Activated naive CD4-positive, alpha-beta T cell treated with Interleukin-2 at 50 U/mL for 16 hours (primary cell): Measurements from ENCODE around the gene AHCTF1.
"Not testable (repeated sequence)": the region's sequence is repeated elsewhere in the genome, so short reads cannot be mapped to it uniquely, and the experiment has no call there.

ENCODE experiments used
- DNase-seq: peaks from one replicate; pipeline ENCODE4 v3.0.0-alpha.2; 2020

Gene AHCTF1

DNA sequence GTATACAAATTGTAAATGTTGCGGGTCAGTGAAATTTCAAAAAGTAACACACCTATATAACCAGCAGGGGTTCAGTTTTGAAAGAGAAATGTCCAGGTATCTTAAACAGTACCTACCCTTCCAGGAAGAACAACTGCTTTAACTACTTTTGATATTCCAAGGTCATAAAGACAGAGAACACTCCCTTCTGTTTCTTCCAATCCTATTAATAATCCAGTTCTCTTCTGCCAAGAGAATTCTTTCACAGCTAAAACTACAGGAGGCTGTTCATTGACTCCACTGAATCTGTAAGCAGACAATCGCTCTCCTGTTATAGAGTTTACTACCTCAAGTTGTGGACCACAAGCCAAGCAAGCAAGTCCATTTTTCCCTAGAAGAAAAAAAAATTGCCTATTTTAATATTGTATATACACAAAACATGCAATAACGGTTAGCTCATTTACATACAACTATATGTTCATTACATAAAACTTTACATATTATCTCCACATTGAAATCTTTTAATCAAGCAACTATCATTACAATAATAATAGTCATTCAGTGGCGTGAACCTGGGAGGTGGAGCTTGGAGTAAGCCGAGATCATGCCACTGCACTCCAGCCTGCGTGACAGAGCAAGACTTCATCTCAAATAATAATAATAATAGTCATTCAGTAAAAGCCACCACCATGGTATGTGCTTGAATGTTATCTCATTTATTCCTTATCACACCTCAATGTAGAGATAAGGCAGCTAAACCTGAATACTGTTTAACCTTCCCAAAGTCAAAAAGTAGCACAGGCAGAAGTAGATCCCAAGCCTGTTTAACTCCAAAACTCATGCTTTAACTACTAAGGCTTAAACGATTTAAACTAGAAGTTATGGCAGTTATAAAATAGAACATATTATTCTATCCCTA is 15.5 kb downstream of the AHCTF1 start:
- DNase-seq = not testable (repeated sequence)

DNA sequence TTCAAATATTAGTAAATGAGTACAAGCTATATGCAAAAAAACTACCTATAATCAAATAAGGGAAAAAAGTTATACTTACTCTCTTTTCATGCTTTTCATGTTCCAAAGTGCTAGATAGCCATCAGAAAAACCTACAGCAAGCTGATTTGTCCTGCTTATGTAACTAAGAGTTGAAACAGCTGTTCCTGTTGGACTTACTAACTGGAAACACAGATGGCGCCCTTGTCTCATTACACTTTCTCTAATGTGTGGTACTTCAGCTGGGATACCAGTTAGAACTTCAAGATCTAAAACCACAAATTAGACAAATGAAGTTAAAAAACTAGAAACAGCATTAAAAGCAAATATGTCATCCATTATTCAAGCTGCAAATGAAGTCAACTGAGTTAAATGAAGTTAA is 24.3 kb downstream of the AHCTF1 start:
- no peak for DNase-seq

DNA sequence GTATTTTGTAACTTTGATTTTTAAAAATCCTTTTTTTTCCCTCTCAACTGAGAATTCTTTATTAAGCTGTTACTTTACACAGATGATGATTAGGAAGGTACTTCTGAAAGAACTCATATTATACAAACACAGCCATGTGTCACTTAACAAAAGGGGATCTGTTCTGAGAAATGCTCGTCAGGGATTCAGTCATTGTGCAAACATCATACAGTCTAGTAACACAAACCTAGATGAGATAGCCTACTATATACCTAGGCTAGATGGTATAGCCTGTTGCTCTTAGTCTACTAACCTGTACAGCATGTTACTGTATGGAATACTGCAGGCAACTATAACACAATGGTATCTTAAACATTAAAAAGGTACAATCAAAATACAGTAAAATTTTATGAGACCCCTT is 24.9 kb downstream of the AHCTF1 start:
- no peak for DNase-seq

DNA sequence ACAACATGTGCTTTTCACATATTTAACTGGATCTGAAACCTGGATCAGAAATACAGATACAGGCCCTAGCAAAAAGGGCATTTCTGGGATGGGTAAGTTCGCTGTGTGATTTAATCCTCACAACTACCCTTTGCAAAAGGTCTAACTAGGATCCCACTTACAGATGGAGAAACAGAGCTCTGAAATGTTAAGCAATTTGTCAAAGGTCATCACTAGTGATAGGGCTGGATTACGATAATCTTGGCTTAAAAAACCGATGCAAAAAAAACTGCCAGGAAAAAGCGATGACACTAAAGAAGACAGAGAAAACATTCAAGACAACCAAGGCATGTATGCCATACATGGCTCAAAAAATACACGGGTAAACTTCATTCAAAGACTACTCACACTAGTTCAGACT is 29.9 kb downstream of the AHCTF1 start:
- DNase-seq = no peak

DNA sequence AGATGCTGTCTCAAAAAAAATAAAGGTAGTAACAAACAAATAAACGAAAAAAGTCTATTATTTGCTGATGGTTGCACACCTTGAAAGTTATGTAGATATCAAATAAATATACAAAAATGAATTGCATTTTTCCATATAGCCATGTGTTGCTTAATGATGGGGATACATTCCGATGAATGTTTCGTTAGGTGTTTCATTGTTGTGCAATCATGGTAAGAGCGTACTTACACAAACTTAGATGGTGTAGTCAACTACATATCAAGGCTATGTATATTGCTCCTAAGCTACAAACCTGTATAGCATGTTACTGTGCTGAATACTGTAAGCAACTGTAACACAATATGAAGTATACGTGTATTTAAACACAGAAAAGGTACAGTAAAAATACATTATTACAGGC is 34.4 kb downstream of the AHCTF1 start:
- DNase-seq = no peak

DNA sequence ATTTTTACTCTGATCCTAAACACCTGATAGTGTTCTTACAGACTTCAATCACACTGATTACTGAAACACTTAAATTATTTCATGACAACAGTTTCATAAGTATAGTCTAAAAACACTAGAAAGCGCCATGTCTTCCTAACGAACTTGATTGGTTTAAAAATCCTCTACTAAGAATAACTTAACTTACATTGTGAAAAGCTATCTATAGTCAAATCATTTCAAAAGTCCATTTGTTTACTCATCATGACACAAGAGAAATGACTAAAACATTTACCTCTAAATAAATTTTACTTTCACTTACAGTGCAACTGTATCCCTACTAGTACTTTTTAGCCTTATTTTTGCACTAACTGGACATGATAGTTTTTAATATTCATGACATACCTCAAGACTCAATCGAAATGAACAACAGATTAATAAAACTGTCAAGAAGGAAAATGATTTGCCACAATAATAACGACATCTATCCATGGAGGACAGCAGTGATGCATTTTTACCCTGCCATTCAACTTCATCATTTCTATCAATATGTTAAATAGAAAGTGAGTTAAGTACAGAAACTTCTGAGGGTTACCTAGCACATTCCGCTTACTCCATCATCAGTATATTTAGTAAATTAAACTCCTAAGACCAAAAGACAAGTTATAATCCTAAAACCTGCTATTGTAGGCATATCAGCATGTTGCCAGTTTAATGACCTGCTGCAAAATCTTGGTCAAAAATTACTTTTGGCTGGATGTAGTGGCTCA is 38.4 kb downstream of the AHCTF1 start:
- no peak for DNase-seq

DNA sequence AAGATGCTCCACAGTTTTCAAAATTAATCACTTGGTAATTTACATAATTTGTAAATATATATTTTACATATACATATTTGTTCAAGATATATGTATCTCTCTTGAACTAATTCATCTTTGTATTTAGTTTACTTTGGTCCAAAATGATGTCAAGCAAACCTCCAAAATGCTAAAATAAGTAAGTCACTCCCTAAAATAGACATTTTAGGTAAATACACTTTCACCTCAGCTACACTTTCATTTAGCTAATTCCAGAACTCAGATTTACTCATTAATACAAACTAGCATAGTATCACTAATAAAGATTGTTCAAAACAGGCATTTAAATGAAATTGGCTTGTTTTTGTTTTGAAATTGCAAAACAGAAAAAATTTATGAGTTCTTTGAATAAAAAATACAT is 40.6 kb downstream of the AHCTF1 start:
- no peak for DNase-seq

DNA sequence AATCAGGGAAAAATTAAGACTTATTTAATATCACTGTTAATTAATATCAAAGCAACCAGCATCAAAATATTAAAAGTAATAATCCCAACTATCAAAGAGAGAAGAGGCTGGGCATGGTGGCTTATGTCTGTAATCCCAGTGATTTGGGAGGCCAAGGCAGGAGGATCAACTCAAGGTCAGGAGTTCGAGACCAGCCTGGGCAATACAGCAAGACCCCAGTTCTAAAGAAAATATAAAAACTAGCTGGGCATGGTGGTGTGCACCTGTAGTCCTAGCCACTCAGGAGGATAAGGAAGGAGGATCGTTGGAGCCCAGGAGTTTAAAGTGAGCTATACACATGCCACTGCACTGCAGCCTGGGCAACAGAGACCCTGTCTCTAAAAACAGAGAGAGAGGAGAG is 43.2 kb downstream of the AHCTF1 start:
- no peak for DNase-seq

DNA sequence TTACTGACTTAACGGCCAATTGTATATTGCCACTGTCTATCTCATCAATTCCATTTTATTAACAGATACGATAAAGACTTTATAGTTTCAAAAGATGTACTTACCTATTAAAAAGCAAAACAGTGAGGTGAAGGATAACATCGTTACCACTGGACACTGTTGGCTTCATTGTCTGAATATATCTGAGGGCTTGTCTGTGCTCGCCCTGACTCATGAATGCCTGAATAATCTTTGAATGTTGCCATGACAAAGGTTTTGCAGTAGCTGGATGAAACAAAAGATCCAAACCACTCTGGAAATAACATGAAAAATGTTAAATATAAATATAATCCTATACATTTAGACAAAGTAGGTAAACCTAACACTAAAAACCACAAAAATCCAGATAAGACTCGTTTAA is 46.4 kb downstream of the AHCTF1 start:
- not testable (repeated sequence) for DNase-seq

DNA sequence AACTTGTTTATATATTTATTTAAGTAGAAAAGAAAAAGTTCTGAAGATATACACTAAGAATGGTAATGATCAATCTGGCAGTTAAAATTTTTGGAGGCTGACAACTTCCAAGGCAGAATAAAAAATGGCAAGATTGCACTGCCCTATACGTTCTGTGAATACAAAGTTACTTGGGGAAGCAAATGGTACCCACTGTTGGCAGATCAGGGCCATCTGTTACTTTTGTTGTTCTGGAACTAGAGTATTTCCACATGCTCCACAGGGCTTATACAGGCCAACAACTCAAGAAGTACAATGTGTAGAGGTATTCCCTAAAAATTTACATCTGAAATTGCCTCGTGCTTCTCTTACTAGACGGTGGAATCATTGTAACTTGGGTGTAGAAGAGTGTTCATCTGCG is 53.2 kb downstream of the AHCTF1 start:
- DNase-seq = no peak

DNA sequence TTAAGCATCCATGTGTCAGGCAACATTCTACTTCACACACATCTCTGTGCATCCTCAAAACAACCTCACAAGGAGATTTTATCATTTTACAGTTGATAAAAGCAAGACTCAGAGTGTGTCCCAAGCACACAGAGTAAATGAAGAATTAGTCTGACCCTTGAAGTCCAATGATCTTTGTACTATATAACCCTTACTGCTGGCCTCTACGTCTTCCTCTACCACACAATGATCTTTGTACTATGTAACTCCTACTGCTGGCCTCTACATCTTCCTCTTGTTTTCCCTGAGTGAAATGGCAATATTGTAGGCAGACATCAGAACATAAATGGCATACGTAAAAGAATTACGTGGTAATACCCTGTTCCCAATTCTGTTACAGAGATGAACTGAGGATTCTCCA is 55.3 kb downstream of the AHCTF1 start:
- no peak for DNase-seq

DNA sequence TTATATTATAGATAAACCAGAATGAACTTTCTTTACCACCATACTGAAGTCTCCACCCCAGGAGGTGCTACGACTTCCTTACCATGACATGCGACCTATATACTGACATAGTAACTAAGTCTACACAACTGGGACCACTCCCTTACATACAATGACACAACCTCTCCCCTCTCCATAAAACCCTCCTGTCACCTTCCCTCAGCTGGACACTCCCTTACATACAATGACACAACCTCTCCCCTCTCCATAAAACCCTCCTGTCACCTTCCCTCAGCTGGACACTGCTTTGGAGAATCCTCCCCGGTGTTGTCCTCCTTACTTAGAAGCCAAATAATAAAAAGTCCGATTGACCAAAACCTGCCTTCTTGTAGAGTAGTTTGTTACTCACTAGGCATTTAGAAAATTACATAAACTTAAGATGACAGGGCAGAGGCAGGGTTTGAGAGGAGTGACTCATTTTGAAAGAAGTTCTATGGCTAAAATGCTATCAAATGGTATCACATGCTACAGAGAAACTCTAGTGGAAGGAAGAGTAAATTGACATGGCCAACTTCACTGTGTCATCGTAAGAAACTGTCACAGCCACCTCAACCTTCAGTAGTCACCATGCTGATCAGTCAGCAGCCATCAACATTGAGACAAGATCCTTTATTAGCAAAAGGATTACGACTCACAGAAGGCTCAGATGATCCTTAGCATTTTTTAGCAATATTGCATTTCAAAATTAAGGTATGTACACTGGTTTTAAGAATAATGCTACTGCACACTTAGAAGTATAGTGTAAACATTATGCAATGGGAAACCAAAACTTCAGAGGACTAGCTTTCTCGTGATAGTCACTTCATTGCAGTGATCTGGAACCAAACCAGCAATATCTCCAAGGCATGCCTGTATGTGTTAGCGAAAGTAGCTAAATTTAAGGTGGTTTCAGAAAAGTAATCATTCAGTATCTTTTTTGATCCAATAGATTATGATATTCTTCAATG is 56.4 kb downstream of the AHCTF1 start:
- no peak for DNase-seq

DNA sequence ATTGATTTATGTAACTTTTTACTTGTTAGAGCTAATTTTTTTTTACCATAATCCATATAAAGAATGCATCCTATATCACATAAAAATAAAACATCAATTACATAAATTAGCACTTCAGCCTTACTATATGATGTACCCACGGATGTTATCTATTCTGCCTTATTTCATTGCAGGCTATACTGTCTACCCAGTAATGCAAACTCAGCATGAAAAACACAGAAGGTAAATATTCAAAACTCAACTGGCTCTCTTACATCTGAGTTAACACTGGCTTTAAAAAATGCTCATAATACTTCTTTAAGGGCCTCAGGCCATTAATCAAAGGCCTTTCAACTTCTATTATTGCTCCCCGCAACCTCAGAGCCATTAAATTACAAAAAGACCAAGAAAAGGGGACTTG is 65.8 kb downstream of the AHCTF1 start:
- no peak for DNase-seq

DNA sequence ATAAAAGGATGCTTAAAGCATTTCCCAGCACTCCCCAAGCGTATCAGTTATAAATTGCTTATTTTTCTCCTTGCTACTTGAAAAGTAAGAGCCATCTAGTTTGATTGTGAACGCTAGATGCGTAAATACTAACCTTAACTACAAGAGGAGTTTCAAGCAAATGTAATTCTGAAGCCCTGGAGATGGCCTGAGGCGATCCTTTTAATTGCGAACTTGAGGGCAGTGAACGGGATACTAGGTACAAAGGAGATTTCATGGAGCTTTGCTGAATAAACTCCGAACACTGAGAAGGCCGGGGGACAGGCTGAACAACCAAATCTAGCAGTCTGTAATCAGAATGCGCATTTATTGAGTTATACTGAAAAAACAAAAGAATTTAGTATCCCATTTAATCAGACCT is 68.0 kb downstream of the AHCTF1 start:
- not testable (repeated sequence) for DNase-seq

DNA sequence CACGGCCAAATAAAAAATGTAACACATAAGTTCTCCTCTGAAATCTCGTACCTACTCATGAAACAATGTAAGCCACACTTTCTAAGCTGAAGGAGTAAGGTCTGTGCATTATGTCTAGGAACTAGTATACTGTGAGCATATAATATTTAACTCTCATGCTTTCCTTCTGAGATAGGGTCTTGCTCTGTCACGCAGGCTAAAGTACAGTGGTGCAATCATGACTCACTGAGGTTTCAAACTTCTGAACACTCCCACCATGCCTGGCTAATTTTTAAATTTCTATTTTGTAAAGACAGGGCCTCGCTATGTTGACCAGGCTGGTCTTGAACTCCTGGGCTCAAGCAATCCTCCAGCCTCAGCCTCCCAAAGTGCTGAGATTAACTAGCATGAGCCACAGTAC is 71.3 kb downstream of the AHCTF1 start:
- DNase-seq = no peak

DNA sequence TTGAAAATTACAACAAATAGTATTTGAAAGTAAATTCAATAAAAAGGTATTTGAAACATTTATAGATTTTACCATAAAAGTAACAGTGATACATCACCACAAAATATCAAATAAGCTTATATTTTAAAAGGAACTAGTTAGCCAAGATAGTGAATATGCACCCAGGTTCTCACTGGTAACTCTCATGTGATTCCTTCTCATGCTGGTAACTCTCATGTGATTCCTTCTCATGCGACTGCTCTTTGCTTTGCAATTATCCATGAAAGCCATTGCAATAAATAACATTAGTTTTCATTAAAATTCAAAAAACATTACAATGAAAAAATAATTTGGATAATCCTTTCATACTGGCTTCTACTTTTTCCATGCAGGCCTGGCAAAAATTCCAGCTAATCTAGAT is 75.4 kb downstream of the AHCTF1 start:
- DNase-seq = no peak

DNA sequence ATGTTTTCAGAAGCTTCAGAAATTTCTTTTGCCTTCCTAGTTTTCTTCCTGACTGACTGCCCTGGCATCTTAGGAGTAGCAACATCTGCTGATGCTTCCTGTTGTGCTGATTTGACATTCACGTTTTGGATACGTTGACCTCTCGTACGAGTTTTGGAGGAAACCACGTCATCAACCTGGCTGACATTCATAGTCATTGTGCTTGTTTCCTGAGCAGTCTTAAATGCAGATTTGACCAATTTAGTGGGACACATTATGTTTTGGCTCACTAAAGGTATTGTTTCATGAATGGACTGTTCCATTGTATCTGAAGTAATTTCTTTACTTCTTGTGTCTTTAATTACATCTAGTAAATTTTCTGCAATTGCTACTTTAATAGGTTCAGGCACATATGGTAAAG is 81.1 kb downstream of the AHCTF1 start:
- DNase-seq = not testable (repeated sequence)

DNA sequence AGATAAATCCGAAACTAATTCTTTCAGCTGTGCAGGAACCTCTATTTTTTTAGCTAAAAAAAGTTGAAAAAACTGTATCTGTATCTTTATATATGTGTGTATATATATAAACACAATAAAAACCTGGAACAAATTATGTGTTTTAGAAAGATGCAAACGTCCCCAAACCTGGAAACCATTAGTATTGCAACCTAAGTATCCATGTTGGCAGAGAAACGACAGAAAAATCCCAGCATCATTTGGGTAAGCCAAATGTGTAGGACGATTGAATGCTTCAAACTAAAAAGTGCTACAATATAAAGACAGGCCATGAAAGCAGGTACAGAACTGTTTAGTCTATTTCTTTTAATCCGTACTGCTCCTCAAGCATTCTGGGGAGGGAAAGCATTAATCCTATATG is 87.9 kb downstream of the AHCTF1 start:
- DNase-seq = no peak

DNA sequence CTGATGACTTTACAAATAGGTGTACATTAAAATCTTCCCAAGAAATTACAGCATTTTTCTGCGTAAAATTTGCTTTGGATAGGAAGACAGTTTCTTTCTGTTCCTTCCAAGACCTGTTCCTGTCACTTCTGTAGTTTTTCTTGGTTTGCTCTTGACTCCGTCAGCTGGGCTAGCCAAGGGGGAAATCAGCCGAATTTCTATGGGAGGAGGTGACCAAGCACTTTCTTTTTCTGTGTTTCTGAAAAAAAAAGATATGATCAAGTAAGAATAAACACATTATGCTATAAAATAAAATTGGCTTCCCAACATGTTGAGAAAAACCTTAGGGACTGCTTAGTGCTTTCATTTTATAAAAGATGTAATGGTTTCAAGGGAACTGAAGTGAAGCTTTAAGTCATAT is 91.0 kb downstream of the AHCTF1 start:
- not testable (repeated sequence) for DNase-seq

DNA sequence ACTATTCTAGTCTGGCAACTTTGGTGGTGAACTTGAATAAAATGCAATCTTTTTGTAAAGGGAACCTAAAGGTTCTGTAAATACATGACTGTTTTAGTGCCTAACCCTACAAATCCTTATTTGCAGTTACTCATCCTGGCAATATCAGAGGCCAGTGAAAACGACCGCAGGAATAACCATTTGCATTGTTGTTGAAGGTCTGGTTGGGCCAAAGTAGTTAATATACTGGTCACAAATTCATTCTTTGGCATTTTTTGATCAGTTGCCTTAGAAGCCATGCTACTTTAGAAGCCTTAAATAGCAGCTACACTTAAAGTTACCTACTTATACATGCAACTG is 93.7 kb downstream of the AHCTF1 start:
- DNase-seq = no peak

DNA sequence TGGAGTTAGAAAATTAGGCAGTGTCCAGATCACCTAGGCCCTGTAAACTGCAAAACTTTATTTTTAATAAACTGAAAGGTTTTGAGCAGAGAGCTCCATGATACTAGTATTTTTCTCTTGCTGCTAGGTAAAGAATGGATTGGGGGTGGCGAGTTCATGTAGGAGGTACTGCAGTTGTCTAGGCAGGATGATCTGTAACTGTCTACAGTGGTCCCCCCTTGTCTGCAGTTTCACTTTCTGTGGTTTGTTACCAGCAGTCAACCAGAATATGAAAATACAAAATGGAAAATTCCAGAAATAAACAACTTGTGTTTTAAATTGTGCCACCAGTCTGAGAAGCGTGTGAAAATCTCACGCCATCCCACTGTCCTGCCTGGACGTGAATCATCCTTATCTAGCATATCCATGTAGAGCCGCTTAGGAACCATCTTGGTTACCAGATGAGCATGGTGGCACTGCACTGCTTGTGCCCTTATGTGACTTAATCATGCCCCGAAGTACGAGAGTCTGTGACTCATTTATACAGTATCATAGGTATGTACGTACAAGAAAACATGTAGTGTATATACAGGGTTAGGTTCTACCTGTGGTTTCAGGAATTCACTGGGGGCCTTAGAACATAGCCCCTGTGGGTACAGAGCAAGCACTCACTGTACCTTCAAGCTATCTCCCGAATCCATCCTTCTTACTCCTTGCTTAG is 94.2 kb downstream of the AHCTF1 start:
- no peak for DNase-seq

DNA sequence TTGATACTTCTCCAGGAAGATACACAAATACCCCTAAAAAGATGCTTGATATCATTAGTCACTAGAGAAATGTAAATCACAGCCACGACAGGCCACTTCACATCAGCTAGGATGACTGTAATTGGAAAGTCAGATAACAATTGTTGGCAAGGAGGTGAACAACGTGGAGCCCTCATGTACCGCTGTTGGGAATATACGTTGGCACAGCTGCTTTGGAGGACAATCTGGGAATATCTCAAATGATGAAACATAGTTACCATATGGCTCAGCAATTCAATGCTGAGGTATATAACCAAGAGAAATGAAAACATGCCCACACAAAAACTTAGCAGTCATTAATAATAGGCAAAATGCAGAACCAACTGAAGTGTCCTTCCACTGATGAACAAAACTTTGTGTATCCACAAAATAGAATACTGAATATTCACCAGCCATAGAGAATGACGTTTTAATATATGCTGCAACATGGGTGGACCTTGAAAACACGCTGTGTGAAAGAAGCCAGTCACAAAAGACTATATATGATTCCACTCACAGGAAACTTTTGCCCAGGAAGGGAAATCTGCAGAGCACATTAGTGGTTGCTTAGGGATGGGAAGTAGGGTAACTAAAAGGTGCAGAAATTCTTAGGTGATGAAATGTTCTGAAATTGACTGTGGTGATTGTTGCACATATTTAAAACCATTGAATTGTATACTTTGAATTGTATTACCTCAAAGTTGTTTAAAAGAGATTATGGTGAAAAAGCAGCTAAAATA is 95.4 kb downstream of the AHCTF1 start:
- DNase-seq = no peak
